Lower leg skin (tissue), 3 donors: ENCODE results near the gene USP34.

Source experiments
- POLR2A ChIP-seq, 2 donors: fragments of 450-650 bp; IDR thresholded peaks; one replicate each; pipeline ENCODE4 v1.6.1; 2016 to 2017; ENCODE audit warnings: antibody characterized with exemption in 2 of 2, mild to moderate bottlenecking in 1 of 2, moderate library complexity in 1 of 2
- TF ChIP-seq, protein P1 (sequence below), 3 donors: fragments of 450-650 bp; IDR thresholded peaks; one replicate each; pipeline ENCODE4 v1.5.1; 2016; ENCODE audit warnings: antibody characterized with exemption in 3 of 3, mild to moderate bottlenecking in 3 of 3, moderate library complexity in 2 of 3

DNA sequence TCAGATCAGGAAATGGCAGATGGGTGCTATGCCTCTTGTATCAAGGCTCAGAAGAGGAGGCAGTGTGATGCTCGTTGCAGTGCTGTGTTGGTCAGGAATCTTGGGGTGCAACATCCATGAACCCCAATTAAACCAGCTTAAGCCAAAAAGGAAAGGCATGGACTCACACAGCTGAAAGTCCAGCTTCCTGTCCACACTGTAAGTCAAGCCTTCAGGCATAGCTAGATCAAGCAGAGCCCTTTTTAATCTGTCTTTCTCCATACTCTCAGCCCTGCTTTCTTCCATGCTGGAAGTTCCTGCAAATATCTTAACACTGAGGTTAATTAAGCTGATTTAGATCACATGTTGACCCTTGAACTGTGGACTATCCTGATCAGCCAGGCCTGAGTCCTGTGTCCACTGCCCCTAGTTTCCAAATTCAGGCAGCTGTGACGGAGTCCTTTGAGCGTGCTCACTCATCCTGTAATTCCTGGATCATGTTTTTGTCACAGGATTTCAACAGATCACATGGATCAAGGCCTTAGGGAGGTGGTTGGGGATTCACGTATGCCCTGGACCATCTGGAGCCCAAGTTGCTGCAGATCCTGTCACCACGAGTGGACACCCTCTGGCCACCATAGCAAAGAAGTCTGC is 313.4 kb downstream of the USP34 start:
- TF ChIP-seq, protein P1, sequence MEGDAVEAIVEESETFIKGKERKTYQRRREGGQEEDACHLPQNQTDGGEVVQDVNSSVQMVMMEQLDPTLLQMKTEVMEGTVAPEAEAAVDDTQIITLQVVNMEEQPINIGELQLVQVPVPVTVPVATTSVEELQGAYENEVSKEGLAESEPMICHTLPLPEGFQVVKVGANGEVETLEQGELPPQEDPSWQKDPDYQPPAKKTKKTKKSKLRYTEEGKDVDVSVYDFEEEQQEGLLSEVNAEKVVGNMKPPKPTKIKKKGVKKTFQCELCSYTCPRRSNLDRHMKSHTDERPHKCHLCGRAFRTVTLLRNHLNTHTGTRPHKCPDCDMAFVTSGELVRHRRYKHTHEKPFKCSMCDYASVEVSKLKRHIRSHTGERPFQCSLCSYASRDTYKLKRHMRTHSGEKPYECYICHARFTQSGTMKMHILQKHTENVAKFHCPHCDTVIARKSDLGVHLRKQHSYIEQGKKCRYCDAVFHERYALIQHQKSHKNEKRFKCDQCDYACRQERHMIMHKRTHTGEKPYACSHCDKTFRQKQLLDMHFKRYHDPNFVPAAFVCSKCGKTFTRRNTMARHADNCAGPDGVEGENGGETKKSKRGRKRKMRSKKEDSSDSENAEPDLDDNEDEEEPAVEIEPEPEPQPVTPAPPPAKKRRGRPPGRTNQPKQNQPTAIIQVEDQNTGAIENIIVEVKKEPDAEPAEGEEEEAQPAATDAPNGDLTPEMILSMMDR (IDR thresholded peaks at IDR 0.05): no peak
- TF ChIP-seq POLR2A (IDR thresholded peaks at IDR 0.05): no peak
